Left lung (tissue), 10 donors: ENCODE results near the gene PDCD2L. TPM values are rescaled to one million over a fixed set of nuclear protein-coding genes. Genes with fewer than 3 reads are reported as not detected.
"Not testable (repeated sequence)": the region's sequence is repeated elsewhere in the genome, so short reads cannot be mapped to it uniquely, and the experiment has no call there.

Experiments used
- ATAC-seq: fragments of 200-7000 bp; cut with Tn5 transposase; one replicate; pipeline ENCODE4 v1.9.1; 2020; ENCODE audit warnings: moderate library complexity
- DNase-seq, 4 donors: peaks; one replicate each; pipeline ENCODE4 v3.0.0-alpha.2; 2013 to 2020
- H3K27ac ChIP-seq, 2 donors: fragments of 200-600 bp; sonication (generic) in 1 of 2; one replicate each; pipeline versions ENCODE4 v1.5.0 to v1.8.0; 2020 to 2021
- H3K27me3 ChIP-seq, 2 donors: fragments of 200-600 bp; sonication (generic) in 1 of 2; one replicate each; pipeline versions ENCODE4 v1.5.0 to v1.8.0; 2020 to 2021
- H3K36me3 ChIP-seq, 2 donors: fragments of 200-600 bp; sonication (generic) in 1 of 2; one replicate each; pipeline versions ENCODE4 v1.5.0 to v1.8.0; 2020 to 2021
- H3K4me1 ChIP-seq, 2 donors: fragments of 200-600 bp; one replicate each; pipeline ENCODE4 v1.8.0; 2021
- H3K4me3 ChIP-seq, 2 donors: fragments of 200-600 bp; sonication (generic) in 1 of 2; one replicate each; pipeline versions ENCODE4 v1.5.0 to v1.8.0; 2020 to 2021; ENCODE audit warnings: mild to moderate bottlenecking in 1 of 2
- H3K9me3 ChIP-seq, 2 donors: fragments of 200-600 bp; sonication (generic) in 1 of 2; one replicate each; pipeline versions ENCODE4 v1.5.0 to v1.8.0; 2020 to 2021
- CTCF ChIP-seq, 2 donors: fragments of 200-600 bp; sonication (generic) in 1 of 2; IDR thresholded peaks; one replicate each; pipeline versions ENCODE4 v1.5.0 to v1.8.0; 2021; ENCODE audit warnings: antibody characterized with exemption in 2 of 2
- intact Hi-C, 2 donors: fragments of 100-400 bp; cut with DNase I; formaldehyde crosslinking; loops; one replicate each; pipeline versions ENCODE4 v1.11.2 to v1.14.2; 2022
- polyA plus RNA-seq, 6 donors: library from polyadenylated mRNA; unstranded; fragments of 120-200 nt; gene quantifications; one replicate each; pipeline ENCODE4 v1.2.1, GENCODE V29; 2013; ENCODE audit not compliant: insufficient read length in 6 of 6
- total RNA-seq, 2 donors: library from RNA; stranded (reverse); fragmentation: NEBNext Ultra II Directional; extraction: Animal tissue kit (Norgen Biotek cat#: 25700); gene quantifications; one replicate each; pipeline ENCODE4 v1.2.1, GENCODE V29; 2021
- donor health status: DM: no; HTN: yes; CAD: no.
- donor health status: DM: no; HTN: no; CAD: no.

Gene PDCD2L
- total and polyA plus RNA-seq, 8 donors = 5.0 to 14.7 (median 12.0) TPM

- intact Hi-C loops = no loop called here
- no peak for TF ChIP-seq CTCF (IDR thresholded peaks at IDR 0.05)
- peaks cover 11 to 33% of the 10 kb centered on the region in 2 donors for H3K4me1 ChIP-seq
- DNase-seq = peak in 1 of 4 donors; percentile 37
- H3K9me3 ChIP-seq = no peaks in the 10 kb centered on the region
- ATAC-seq = peak; percentile 2
- peaks cover 0 to 50% of the 10 kb centered on the region in 2 donors for H3K36me3 ChIP-seq
- peak overlapping the region in 1 of 2 donors; percentile 97 for H3K4me3 ChIP-seq
- peak overlapping the region in 1 of 2 donors; percentile 70 for H3K27ac ChIP-seq
- no peaks in the 10 kb centered on the region for H3K27me3 ChIP-seq
Measured at GRCh38 chr19:34366738-34367623, 37.2 kb upstream of the PDCD2L start.

- Histone ChIP-seq H3K36me3 (peaks cover 0 to 56% of the 10 kb centered on the region in 2 donors), H3K4me3 (no peak overlapping the region), H3K9me3 (no peaks in the 10 kb centered on the region), H3K4me1 (peaks cover 11 to 33% of the 10 kb centered on the region in 2 donors), H3K27me3 (no peaks in the 10 kb centered on the region), H3K27ac (no peak overlapping the region)
- no peak for DNase-seq
- intact Hi-C loops = no loop called here
- TF ChIP-seq CTCF (IDR thresholded peaks at IDR 0.05) = no peak
- ATAC-seq = no peak
Measured at GRCh38 chr19:34367624-34367957, 36.6 kb upstream of the PDCD2L start.

- ATAC-seq = no peak
- no peak for DNase-seq
- H3K27me3 ChIP-seq = no peaks in the 10 kb centered on the region
- no peaks in the 10 kb centered on the region for H3K9me3 ChIP-seq
- H3K4me3 ChIP-seq = no peak overlapping the region
- H3K36me3 ChIP-seq = peaks cover 0 to 63% of the 10 kb centered on the region in 2 donors
- H3K27ac ChIP-seq = no peak overlapping the region
- intact Hi-C loops = no loop called here
- H3K4me1 ChIP-seq = peaks cover 11 to 33% of the 10 kb centered on the region in 2 donors
- TF ChIP-seq CTCF (IDR thresholded peaks at IDR 0.05) = no peak
Measured at GRCh38 chr19:34368338-34368737, 35.9 kb upstream of the PDCD2L start.

GRCh38 chr19:34369166-34369565, 35.0 kb upstream of the PDCD2L start:
- H3K27ac ChIP-seq, H3K4me3 ChIP-seq, DNase-seq, H3K27me3 ChIP-seq, intact Hi-C loops, ATAC-seq, H3K9me3 ChIP-seq: not testable (repeated sequence)
- Histone ChIP-seq H3K36me3 (peaks cover 0 to 72% of the 10 kb centered on the region in 2 donors), H3K4me1 (peaks cover 11 to 33% of the 10 kb centered on the region in 2 donors)

- Histone ChIP-seq H3K9me3 (no peaks in the 10 kb centered on the region), H3K36me3 (peaks cover 0 to 81% of the 10 kb centered on the region in 2 donors), H3K27ac (no peak overlapping the region), H3K27me3 (no peaks in the 10 kb centered on the region), H3K4me3 (no peak overlapping the region), H3K4me1 (peaks cover 11 to 28% of the 10 kb centered on the region in 2 donors)
- no peak for TF ChIP-seq CTCF (IDR thresholded peaks at IDR 0.05)
- DNase-seq (no peak), ATAC-seq (no peak)
- intact Hi-C loops = no loop called here
Measured at GRCh38 chr19:34370117-34370516, 34.1 kb upstream of the PDCD2L start.
